K562 (cell line): Measurements from ENCODE around the gene DPEP3. TPM values are rescaled to one million over a fixed set of nuclear protein-coding genes. Genes with fewer than 3 reads are reported as not detected.
"Not testable (repeated sequence)": the region's sequence is repeated elsewhere in the genome, so short reads cannot be mapped to it uniquely, and the experiment has no call there.

Source experiments
- ATAC-seq: fragments of 200-7000 bp; cut with Tn5 transposase; 3 replicates; pipeline ENCODE4 v1.9.1; 2020; ENCODE audit warnings: moderate library complexity
- BruUV-seq: library from RNA; stranded (reverse); fragments of 400-500 nt; replicated peaks from 2 replicates; lab custom pipeline; 2021; lab: Mats Ljungman, UMichigan
- CTCF ChIA-PET: fragments of 300-600 bp; formaldehyde crosslinking; extraction: SDS; loops from one replicate; lab custom pipeline; 2021; ENCODE audit warnings: low intra/inter-chr PET ratio; lab: Yijun Ruan, JAX
- POLR2A ChIA-PET: fragments of 300-600, 350-650 bp; sonication (Branson Sonifier 250); formaldehyde crosslinking; extraction: SDS; loops from one replicate; lab custom pipeline; 2021; ENCODE audit warnings: antibody characterized with exemption, inconsistent platforms; lab: Yijun Ruan, JAX
- DNase-seq, 4 experiments: peaks; one replicate each; pipeline versions ENCODE4 v3.0.0 to v3.0.0-alpha.2; 2011 to 2018; ENCODE audit warnings: low spot score in 3 of 4, mixed read lengths in 3 of 4; ENCODE audit errors: extremely low read depth in 1 of 4
- FAIRE-seq: peaks from 2 replicates; lab custom pipeline; 2011; peaks lifted over from hg19 to GRCh38; lab: Jason Lieb, UNC
- H2AFZ ChIP-seq: 2 replicates; pipeline ENCODE4 v1.6.0; 2011; ENCODE audit warnings: low read depth, low read length, control low read depth, inconsistent platforms
- H3K27ac ChIP-seq: fragments of 200-600 bp; 3 replicates; pipeline ENCODE4 v1.8.0; 2011; ENCODE audit warnings: low read depth, mild to moderate bottlenecking, control low read depth, inconsistent platforms, low read length, moderate library complexity, mixed read lengths; ENCODE audit errors: extremely low read depth
- H3K27me3 ChIP-seq, 2 experiments: fragments of 300-600 bp in 1 of 2; 2 replicates in 1 of 2; 3 replicates in 1 of 2; pipeline versions ENCODE4 v1.6.0 to v1.8.0; 2011; ENCODE audit warnings: inconsistent platforms in 2 of 2, low read length in 2 of 2, mild to moderate bottlenecking in 1 of 2, mixed read lengths in 1 of 2, moderate library complexity in 1 of 2; ENCODE audit not compliant: control insufficient read depth in 2 of 2, insufficient read depth in 2 of 2
- H3K36me3 ChIP-seq: fragments of 300-600 bp; 3 replicates; pipeline ENCODE4 v1.8.0; 2011; ENCODE audit warnings: mild to moderate bottlenecking, low read length, inconsistent platforms; ENCODE audit not compliant: control insufficient read depth, insufficient read depth
- H3K4me1 ChIP-seq, 2 experiments: fragments of 200-600 bp in 1 of 2; replicated peaks in 1 of 2; 2 replicates in 1 of 2; 3 replicates in 1 of 2; pipeline versions ENCODE4 v1.5.1 to v1.8.0; 2011; ENCODE audit warnings: inconsistent platforms in 2 of 2, low read length in 2 of 2, mild to moderate bottlenecking in 1 of 2, mixed read lengths in 1 of 2, moderate library complexity in 1 of 2; ENCODE audit not compliant: control insufficient read depth in 2 of 2, insufficient read depth in 2 of 2
- H3K4me2 ChIP-seq: 2 replicates; pipeline ENCODE4 v1.6.1; 2011; ENCODE audit warnings: low read length, control low read depth, inconsistent platforms, mixed read lengths; ENCODE audit not compliant: insufficient read depth
- H3K4me3 ChIP-seq: fragments of 200-600 bp; sonication (generic), shearing (Covaris generic); 2 replicates; pipeline ENCODE4 v1.5.1; 2016; ENCODE audit warnings: control low read depth, inconsistent platforms
- H3K79me2 ChIP-seq: fragments of 200-600 bp; 3 replicates; pipeline ENCODE4 v1.8.0; 2011; ENCODE audit warnings: low read length, inconsistent platforms; ENCODE audit not compliant: control insufficient read depth, insufficient read depth
- H3K9ac ChIP-seq, 2 experiments: 2 replicates each; pipeline versions ENCODE4 v1.6.0 to v1.6.1; 2011; ENCODE audit warnings: low read depth in 2 of 2, low read length in 2 of 2, control low read depth in 1 of 2, inconsistent platforms in 1 of 2, mild to moderate bottlenecking in 1 of 2, mixed read lengths in 1 of 2; ENCODE audit not compliant: insufficient read depth in 1 of 2
- H3K9me1 ChIP-seq: one replicate; pipeline ENCODE4 v1.6.0; 2011; ENCODE audit warnings: inconsistent platforms, mild to moderate bottlenecking, low read length, moderate library complexity; ENCODE audit not compliant: control insufficient read depth, insufficient read depth
- H3K9me3 ChIP-seq: replicated peaks from 2 replicates; pipeline ENCODE4 v1.5.1; 2011; ENCODE audit warnings: low read depth, low read length, inconsistent platforms; ENCODE audit not compliant: control insufficient read depth, insufficient read depth
- H4K20me1 ChIP-seq: replicated peaks from 2 replicates; pipeline ENCODE4 v1.6.1; 2011; ENCODE audit warnings: low read length, inconsistent platforms, mixed read lengths; ENCODE audit not compliant: control insufficient read depth, insufficient read depth
- ARID3B ChIP-seq: fragments of 250-450 bp; sonication (Bioruptor Pico); IDR thresholded peaks from 2 replicates; pipeline ENCODE4 v1.4.0; 2020; ENCODE audit warnings: borderline replicate concordance
- HMGN3 ChIP-seq: IDR thresholded peaks from 2 replicates; pipeline ENCODE4 v1.6.1; 2011; ENCODE audit warnings: borderline replicate concordance, low read depth, mild to moderate bottlenecking, mixed read lengths, low read length; ENCODE audit not compliant: insufficient read length; ENCODE audit errors: extremely low read depth
- NFE2L1 ChIP-seq: fragments of 450-650 bp; IDR thresholded peaks from 2 replicates; pipeline ENCODE4 v1.6.1; 2016; ENCODE audit warnings: missing genetic modification characterization, low read depth, mild to moderate bottlenecking, missing compliant biosample characterization, moderate library complexity, borderline replicate concordance
- SMARCA4 ChIP-seq: fragments of 450-650 bp; IDR thresholded peaks from 2 replicates; pipeline ENCODE4 v1.6.1; 2016
- ZNF134 ChIP-seq: fragments of 250-450 bp; sonication (Bioruptor Pico); conservative IDR thresholded peaks from 2 replicates; pipeline ENCODE4 v1.4.0; 2020
- ZNF551 ChIP-seq: fragments of 250-450 bp; sonication (Bioruptor Pico); IDR thresholded peaks from 2 replicates; pipeline ENCODE4 v1.5.0; 2021; ENCODE audit warnings: mild to moderate bottlenecking, moderate library complexity
- ZNF79 ChIP-seq: fragments of 250-450 bp; sonication (Bioruptor Pico); IDR thresholded peaks from 2 replicates; pipeline ENCODE4 v1.4.0; 2020; ENCODE audit warnings: low read depth, mild to moderate bottlenecking, moderate library complexity
- WGBS: fragments of 100-300 bp; shearing (Covaris generic); methylation state at CpG from one replicate; pipeline ENCODE4 v1.1.6; 2016; ENCODE audit warnings: low coverage, mixed read lengths; ENCODE audit not compliant: insufficient coverage; ENCODE audit errors: missing lambda C conversion rate; 5-methylcytosine and 5-hydroxymethylcytosine counted together
- in situ Hi-C: fragments of 300-500 bp; cut with MboI; formaldehyde crosslinking; loops from 4 replicates; pipeline ENCODE4 v1.15.0; 2018; ENCODE audit warnings: inconsistent platforms, mixed read lengths
- intact Hi-C: fragments of 100-400 bp; cut with micrococcal nuclease; formaldehyde crosslinking; loops from 2 replicates; pipeline ENCODE4 v1.14.2; 2022
- polyA plus RNA-seq, 8 experiments: library from polyadenylated mRNA; depleted of rRNA in 4 of 8; stranded (reverse) in 5 of 8; unstranded in 3 of 8; fragments of >200 nt; fragmentation: Nextera tagmentation in 2 of 8; fragmentation: Illumina TruSeq in 1 of 8; extraction: Ambion mirVana in 2 of 8; extraction: Trizol in 1 of 8; gene quantifications; 2 replicates each; pipeline versions ENCODE4 v1.2.1 to v1.2.3, GENCODE V29; 2011 to 2014; ENCODE audit warnings: inconsistent platforms in 1 of 8, missing spikeins in 1 of 8
- total RNA-seq, 7 experiments: library from RNA; depleted of rRNA in 6 of 7; stranded (reverse); fragments of >200 nt in 6 of 7; fragmentation: Illumina TruSeq in 2 of 7; extraction: Trizol in 2 of 7; gene quantifications; 2 replicates each; pipeline versions ENCODE4 v1.2.1 to v1.2.3, GENCODE V29; 2011 to 2021; ENCODE audit warnings: low replicate concordance in 1 of 7

The DPEP3 gene
- total and polyA plus RNA-seq, 9 of the 15 experiments (the other 6 are each of a cell fraction or from before 2014, with no cell fraction given), result not detected

GRCh38 chr16:67975321-67976105 lies 4.8 kb downstream of the DPEP3 start:
- intact Hi-C loops (no loop called here), in situ Hi-C loops (no loop called here)
- peak overlapping the region in 1 of 2 experiments; percentile 68; a peak in 3 of 4 replicates for H3K9ac ChIP-seq
- 35% methylated on average over 12 of the region's 14 CpGs for WGBS
- H3K79me2 ChIP-seq, result no peaks in the 10 kb centered on the region
- no peak overlapping the region for H3K4me3 ChIP-seq
- H3K9me3 ChIP-seq, result no peaks in the 10 kb centered on the region
- DNase-seq, result no peak
- CTCF ChIA-PET, result no interaction called here
- TF ChIP-seq NFE2L1, result no peak
- no peak for TF ChIP-seq HMGN3
- TF ChIP-seq ZNF551 (CRISPR knock-in tag), result no peak
- no peak for TF ChIP-seq ZNF134 (CRISPR knock-in tag)
- TF ChIP-seq ZNF79 (CRISPR knock-in tag), result no peak
- no peak for TF ChIP-seq ARID3B
- TF ChIP-seq SMARCA4, result no peak
- H3K4me2 ChIP-seq, result no peak overlapping the region
- FAIRE-seq, result no peak
- peak; percentile 16; the same call in 1 of the 3 replicates for ATAC-seq
- no peaks in the 10 kb centered on the region for H4K20me1 ChIP-seq
- no TSS peak for BruUV-seq
- no peak overlapping the region for H3K27ac ChIP-seq
- H3K9me1 ChIP-seq, result no peaks in the 10 kb centered on the region
- no peaks in the 10 kb centered on the region for H3K36me3 ChIP-seq
- POLR2A ChIA-PET, result no interaction called here
- H3K4me1 ChIP-seq, result peaks cover 0 to 16% of the 10 kb centered on the region in 2 experiments; a peak in 3 of 5 replicates
- H2AFZ ChIP-seq, result peak overlapping the region; percentile 67
- H3K27me3 ChIP-seq, result peaks cover 0 to 4% of the 10 kb centered on the region in 2 experiments; a peak in 1 of 5 replicates

- POLR2A ChIA-PET, result interaction anchor here (1.7 kb wide), 1 partner anchor 12 kb away, joined by 5 read pairs; no protein-coding TSS in a partner anchor
- Histone ChIP-seq H3K4me1 (peaks cover 8 to 34% of the 10 kb centered on the region in 2 experiments; a peak in 4 of 5 replicates), H3K79me2 (peaks cover 14% of the 10 kb centered on the region)
- in situ Hi-C loops, H3K9me3 ChIP-seq, H3K4me3 ChIP-seq, H3K27ac ChIP-seq, ATAC-seq, H2AFZ ChIP-seq, H3K36me3 ChIP-seq, intact Hi-C loops, H3K4me2 ChIP-seq, H3K27me3 ChIP-seq, H3K9ac ChIP-seq, FAIRE-seq, DNase-seq, H4K20me1 ChIP-seq, H3K9me1 ChIP-seq, BruUV-seq: not testable (repeated sequence)
- CTCF ChIA-PET, result interaction anchor here (0.6 kb wide), 1 partner anchor 233 kb away, joined by 3 read pairs; no protein-coding TSS in a partner anchor
- 67% methylated on average over 4 of the region's 7 CpGs for WGBS
These were observed 8.0 kb downstream of the DPEP3 start for GRCh38 chr16:67972285-67972684.
